HG03103 (cell line): Measurements from ENCODE around the gene PUM1.
"Not testable (repeated sequence)": the region's sequence is repeated elsewhere in the genome, so short reads cannot be mapped to it uniquely, and the experiment has no call there.

Source experiments
- ATAC-seq: cut with Tn5 transposase; IDR thresholded peaks from one replicate; pipeline ENCODE4 v1.9.1; 2021; ENCODE audit warnings: low read depth; ENCODE audit not compliant: unreplicated experiment

PUM1 gene

DNA sequence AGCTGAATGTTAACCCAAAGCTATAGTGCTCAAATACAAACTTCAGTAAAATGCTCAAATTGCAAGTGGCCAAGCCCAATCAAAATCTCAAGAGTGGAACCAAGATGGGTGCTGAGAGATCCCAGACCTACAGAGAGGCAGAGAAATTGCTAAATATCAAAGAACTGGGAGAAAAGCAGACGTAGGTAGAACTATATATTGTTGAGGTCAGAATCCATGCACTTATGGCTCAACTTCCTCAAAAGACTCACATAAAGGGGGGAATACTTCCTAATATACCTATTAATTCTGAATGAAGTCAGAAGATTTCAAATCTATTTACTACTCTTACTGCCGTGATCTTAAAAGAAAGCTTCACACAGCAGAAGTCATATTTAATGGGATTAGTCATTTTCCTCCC is 65.2 kb downstream of the PUM1 start:
- ATAC-seq: no peak

- ATAC-seq: no peak
Observed at GRCh38 chr1:30998887-30999286, 66.6 kb downstream of the PUM1 start.

- no peak for ATAC-seq
Observed at GRCh38 chr1:30998171-30998570, 67.3 kb downstream of the PUM1 start.

DNA sequence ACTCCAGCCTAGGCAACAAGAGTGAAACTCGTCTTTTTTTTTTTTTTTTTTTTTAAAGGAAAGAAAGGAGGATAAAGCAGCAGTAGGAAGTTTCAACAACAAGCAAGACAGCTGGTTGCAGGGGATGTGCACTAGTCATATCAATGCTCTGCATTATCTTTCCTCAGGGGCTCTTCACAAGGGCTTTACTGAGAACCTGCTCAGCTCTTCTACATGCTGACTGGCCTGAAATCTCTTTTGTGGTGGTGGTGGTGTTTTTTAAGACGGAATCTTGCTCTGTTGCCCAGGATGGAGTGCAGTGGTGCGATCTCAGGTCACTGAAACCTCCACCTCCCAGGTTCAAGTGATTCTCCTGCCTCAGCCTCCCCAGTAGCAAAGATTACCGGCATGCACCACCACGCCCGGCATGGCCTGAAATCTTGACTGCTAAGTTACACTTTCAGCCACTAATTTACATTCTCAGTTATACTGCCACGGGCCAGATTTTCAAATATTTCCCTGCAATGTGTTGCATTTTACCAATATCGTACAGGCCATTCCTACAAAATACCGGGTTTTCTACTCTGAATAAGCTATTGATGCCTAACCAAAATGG is 68.0 kb downstream of the PUM1 start:
- no peak for ATAC-seq

GRCh38 chr1:30995990-30996612 is 69.4 kb downstream of the PUM1 start:
- ATAC-seq: no peak

DNA sequence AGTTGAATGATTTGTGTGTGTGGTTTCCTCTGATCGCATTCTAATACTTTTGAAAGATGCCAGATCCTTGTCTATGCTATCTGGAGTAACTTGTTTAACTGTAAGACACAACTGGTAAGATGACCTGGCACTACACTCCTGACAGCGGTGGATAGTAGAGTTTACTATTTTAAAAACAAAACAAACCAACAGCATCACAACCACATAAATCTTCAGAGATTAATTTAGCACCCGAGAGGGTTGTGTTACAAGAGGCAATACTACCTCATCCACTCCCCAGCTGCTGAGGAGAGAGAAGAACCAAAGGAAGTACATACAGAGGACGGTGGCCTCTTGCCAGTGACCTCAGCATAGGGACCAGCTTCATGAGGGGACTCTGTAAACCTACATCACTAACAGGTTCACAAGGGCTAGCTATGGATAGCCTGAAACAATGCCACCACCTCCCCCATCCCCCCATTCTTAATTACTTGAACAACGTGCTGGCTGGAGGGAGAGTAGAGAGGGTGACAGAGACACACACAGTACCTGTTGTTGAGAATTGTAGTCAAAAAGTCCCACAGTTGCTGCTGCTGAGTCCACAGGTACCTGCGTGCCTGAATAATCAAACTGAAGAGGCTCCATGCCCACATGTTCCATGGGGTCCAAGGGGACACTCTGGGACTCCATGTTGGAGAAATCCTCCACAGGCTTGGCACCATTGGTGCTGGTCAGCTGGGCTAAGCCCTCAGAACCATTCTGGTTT is 73.5 kb downstream of the PUM1 start:
- ATAC-seq: no peak

DNA sequence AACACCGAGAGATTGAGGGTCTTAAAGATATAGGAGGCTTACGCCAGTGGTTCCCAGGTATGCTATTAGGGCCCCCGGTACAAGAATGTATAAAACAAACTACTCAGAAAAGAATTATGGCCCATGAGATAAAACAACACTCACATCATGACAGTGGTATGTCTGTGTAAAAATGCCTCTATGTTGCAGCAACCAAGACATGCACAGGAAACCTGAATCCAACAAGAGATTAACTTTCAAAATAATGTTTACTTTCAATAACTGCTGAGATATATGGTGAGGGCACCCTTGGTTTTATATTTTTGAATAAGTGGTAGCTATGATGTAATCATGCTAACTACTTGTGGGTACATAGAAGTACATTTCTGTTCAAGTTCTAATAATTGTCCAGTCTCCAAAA is 74.9 kb downstream of the PUM1 start:
- ATAC-seq: no peak

GRCh38 chr1:30988045-30988444 is 77.5 kb downstream of the PUM1 start:
- ATAC-seq: no peak

DNA sequence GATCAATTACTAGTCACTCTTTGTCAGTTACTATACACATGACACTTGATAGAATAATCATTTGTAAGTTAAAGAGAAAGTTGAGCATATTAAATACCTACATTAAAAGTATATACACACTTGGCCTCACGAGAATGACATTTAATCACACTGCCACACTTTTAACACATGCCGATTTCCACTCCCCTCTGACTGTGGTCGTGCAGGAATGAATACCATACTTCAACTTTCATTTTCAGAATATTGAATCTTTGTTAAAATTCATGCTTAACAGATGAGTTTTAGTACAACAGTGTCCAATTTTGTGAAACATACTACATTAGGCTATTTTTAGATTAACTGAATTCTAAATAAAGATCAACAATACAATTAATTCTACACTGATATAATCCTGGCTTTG is 78.8 kb downstream of the PUM1 start:
- ATAC-seq: no peak

DNA sequence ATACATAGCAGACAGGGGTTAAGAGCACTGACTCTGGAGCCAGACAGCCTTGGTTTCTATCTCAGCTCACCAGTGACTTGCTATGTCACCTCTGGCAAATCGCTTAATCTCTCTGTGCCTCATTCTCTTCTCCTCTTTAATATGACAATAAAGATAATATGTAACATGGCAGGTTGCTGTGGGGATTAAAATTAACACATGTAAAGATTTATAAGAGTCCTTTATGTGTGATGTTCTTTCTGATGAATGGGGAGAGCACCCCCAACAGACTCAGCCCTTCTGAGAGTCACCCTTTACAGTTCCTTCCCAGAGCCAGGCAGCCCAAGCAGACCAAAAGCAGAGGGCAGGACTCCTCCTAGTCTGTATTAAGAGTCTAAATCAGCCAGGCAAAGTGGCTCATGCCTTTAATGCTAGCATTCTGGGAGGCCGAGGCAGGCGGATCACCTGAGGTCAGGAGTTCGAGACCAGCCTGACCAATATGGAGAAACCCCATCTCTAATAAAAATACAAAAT is 80.5 kb downstream of the PUM1 start:
- ATAC-seq: no peak

- ATAC-seq: no peak
Observed at GRCh38 chr1:30984165-30984889, 81.2 kb downstream of the PUM1 start.

DNA sequence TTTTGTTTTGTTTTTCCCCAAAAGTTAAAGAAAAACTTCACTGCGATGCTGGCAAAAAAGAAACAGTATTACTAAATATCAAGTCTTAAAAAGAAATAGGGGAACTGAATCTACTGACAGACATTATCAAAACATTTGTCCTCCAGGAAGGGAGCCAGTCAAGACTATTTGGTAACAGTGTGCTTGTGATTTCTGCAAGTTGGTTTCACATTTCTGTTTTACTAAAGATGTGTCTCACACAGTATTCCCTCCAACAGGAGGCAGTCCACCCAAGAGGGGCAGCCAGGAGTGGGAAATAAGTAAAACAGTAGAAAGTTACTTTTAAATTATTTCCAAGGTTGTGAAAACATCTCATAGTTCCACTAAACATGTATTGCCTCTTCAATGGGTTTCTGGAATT is 82.6 kb downstream of the PUM1 start:
- ATAC-seq: no peak

DNA sequence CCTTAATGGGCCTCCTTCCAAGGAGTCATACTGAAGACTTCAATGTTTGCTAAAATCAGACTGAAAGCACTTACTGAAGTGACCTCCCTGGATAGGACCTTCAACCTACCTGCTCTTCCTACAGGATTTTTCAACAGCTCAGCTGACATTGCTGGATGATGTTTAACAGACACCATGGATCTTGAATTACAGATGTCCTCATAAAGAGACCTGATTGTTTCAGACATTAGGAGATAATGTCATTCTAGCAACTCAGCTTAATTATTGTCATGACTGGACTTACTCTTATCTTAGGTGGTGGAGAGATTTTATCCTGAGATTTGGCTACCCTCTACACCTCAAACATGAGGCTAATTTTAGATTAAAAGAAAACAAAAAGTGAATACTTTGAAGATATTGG is 83.1 kb downstream of the PUM1 start:
- ATAC-seq: no peak

DNA sequence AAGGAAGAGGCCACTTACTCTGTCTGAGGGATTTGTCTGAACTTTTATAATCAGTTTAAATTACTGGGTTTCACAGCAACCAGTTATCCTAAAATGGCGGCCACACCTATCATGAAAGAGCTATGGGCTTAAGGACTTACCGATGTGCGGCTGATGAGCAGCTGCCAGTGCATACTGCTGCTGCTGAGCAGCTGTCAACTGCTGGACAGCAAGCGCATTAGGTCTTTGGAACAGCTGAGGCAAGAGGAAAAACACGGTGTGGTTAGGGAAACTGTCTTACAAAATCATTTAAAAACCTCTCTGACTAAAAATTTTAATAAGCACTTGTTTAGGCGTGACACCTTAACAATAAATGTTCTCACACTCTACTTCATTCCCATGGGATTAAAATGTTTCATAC is 84.3 kb downstream of the PUM1 start:
- no peak for ATAC-seq

- no peak for ATAC-seq
Observed at GRCh38 chr1:30977511-30977910, 88.0 kb downstream of the PUM1 start.

- ATAC-seq: no peak
Observed at GRCh38 chr1:30977105-30977504, 88.4 kb downstream of the PUM1 start.

- ATAC-seq: no peak
Observed at GRCh38 chr1:30976143-30976542, 89.4 kb downstream of the PUM1 start.

DNA sequence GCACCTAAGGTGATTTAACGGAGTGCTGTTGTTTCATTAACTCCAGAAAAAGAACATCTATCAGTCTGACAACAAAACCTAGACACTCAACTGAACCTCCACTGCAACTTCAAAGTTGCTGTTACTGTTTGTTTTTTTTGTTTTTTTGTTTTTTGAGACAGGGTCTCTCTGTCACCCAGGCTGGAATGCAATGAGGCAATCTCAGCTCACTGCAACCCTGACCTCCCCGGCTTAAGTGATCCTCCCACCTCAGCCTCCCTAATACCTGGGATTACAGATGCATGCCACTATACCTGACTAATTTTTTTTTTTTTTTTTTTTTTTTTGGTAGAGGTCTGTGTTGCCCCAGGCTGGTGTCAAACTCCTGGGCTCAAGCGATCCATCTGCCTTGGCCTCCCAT is 90.3 kb downstream of the PUM1 start:
- ATAC-seq: no peak

GRCh38 chr1:30974536-30974935 is 91.0 kb downstream of the PUM1 start:
- no peak for ATAC-seq

DNA sequence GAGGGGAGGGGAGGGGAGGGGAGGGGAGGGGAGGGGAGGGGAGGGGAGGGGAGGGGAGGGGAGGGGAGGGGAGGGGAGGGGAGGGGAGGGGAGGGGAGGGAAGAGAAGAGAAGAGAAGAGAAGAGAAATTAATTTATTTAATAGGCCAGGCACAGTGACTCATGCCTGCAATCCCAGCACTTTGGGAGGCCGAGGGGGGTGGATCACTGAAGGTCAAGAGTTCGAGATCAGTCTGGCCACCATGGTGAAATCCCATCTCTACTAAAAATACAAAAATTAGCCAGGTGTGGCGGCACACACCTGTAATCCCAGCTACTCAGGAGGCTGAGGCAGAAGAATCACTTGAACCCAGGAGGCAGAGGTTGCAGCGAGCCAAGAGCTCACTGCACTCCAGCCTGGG is 93.2 kb downstream of the PUM1 start:
- not testable (repeated sequence) for ATAC-seq

DNA sequence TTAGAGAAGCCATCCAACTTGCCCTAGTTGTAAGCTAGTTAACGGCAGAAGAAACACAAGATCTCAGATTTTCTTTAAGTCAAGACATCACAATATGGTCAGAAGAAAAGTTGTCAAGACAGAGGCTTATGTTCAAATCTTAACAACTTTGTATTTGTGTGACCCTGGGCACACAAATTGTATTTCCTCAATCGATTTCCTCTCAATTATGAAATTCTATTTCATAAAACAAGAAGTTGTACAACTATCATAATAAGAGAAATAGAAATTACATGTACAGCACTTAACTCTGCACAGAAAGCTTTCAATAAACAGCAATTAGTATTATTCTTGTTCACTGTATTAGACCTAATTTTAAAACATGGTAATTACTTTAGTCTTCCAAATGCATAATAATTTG is 94.0 kb downstream of the PUM1 start:
- no peak for ATAC-seq
